ENCODE measurements around the gene ECT2L.

ECT2L gene

GRCh38 chr6:138795809-138796603 is at the start of gene ECT2L:
TSS of gene ECT2L (plus strand) at chr6:138796087. CDS start at chr6:138813275, 17,188 bp downstream.
- no peak for DNase-seq (ENCODE audit: low read depth in 2 of 2)

- no peak for DNase-seq (ENCODE audit: low read depth in 2 of 2)
Observed at GRCh38 chr6:138752017-138752416, 43.9 kb upstream of the ECT2L start.

GRCh38 chr6:138757136-138757535 is 38.8 kb upstream of the ECT2L start:
- no peak for DNase-seq (ENCODE audit: low read depth in 2 of 2)

- DNase-seq (ENCODE audit: low read depth in 2 of 2) = no peak
Observed at GRCh38 chr6:138765896-138766655, 29.8 kb upstream of the ECT2L start.

GRCh38 chr6:138769102-138769676 is 26.7 kb upstream of the ECT2L start:
- DNase-seq (ENCODE audit: low read depth in 2 of 2) = no peak

GRCh38 chr6:138772596-138773176 is 23.2 kb upstream of the ECT2L start:
- no peak for DNase-seq (ENCODE audit: low read depth in 2 of 2)

- DNase-seq (ENCODE audit: low read depth in 2 of 2) = peak; percentile 78 to 86
Observed at GRCh38 chr6:138773177-138774091, 22.5 kb upstream of the ECT2L start, which contains the start of gene CCDC28A. TSS of gene CCDC28A (plus strand) at chr6:138773769. CDS start at chr6:138776121, 2,352 bp downstream.

- DNase-seq (ENCODE audit: low read depth in 2 of 2) = no peak
Observed at GRCh38 chr6:138774370-138774769, 21.5 kb upstream of the ECT2L start.

GRCh38 chr6:138776659-138777058 is 19.2 kb upstream of the ECT2L start:
- DNase-seq (ENCODE audit: low read depth in 2 of 2) = no peak

GRCh38 chr6:138778331-138778730 is 17.6 kb upstream of the ECT2L start:
- DNase-seq (ENCODE audit: low read depth in 2 of 2) = no peak

GRCh38 chr6:138782243-138782642 is 13.6 kb upstream of the ECT2L start:
- DNase-seq (ENCODE audit: low read depth in 2 of 2) = no peak

- DNase-seq (ENCODE audit: low read depth in 2 of 2) = no peak
Observed at GRCh38 chr6:138785079-138785478, 10.8 kb upstream of the ECT2L start.

- DNase-seq (ENCODE audit: low read depth in 2 of 2) = no peak
Observed at GRCh38 chr6:138785980-138786379, 9.9 kb upstream of the ECT2L start.

- no peak for DNase-seq (ENCODE audit: low read depth in 2 of 2)
Observed at GRCh38 chr6:138787138-138787537, 8.7 kb upstream of the ECT2L start.

- no peak for DNase-seq (ENCODE audit: low read depth in 2 of 2)
Observed at GRCh38 chr6:138796771-138797170, 884 bp downstream of the ECT2L start.

- DNase-seq (ENCODE audit: low read depth in 2 of 2) = no peak
Observed at GRCh38 chr6:138797806-138798446, 2.0 kb downstream of the ECT2L start.

GRCh38 chr6:138800377-138801150 is 4.7 kb downstream of the ECT2L start:
- no peak for DNase-seq (ENCODE audit: low read depth in 2 of 2)

GRCh38 chr6:138803331-138803730 is 7.4 kb downstream of the ECT2L start:
- DNase-seq (ENCODE audit: low read depth in 2 of 2) = no peak

GRCh38 chr6:138803861-138804260 is 8.0 kb downstream of the ECT2L start:
- no peak for DNase-seq (ENCODE audit: low read depth in 2 of 2)

Data from stimulated activated CD4-positive, alpha-beta T cell treated with anti-CD3 and anti-CD28 coated beads, Interleukin-1b, Interleukin-23, amount 100 ng/mL, for 4 hours (primary cell).